CD8-positive, alpha-beta memory T cell (primary cell): ENCODE measurements around the gene ATG10. TPM values are rescaled to one million over a fixed set of nuclear protein-coding genes. Genes with fewer than 3 reads are reported as not detected.
A peak's percentile ranks its signal among the peaks of the same experiment; 100 is the strongest.
"Not testable (repeated sequence)": the region's sequence is repeated elsewhere in the genome, so short reads cannot be mapped to it uniquely, and the experiment has no call there.

Source experiments
- CTCF ChIA-PET: fragments of 350-600 bp; sonication (Branson Sonifier 250); formaldehyde crosslinking; loops from one replicate; lab custom pipeline; 2021; ENCODE audit warnings: antibody characterized with exemption; lab: Charles Lee
- POLR2A ChIA-PET: fragments of 350-600 bp; sonication (Branson Sonifier 250); formaldehyde crosslinking; loops from one replicate; lab custom pipeline; 2021; ENCODE audit warnings: antibody characterized with exemption; lab: Charles Lee
- DNase-seq, 5 donors: peaks; one replicate each; pipeline versions ENCODE4 v3.0.0 to v3.0.0-alpha.2; 2020 to 2022; ENCODE audit warnings: mixed read lengths in 1 of 5
- H3K27ac ChIP-seq: one replicate; pipeline ENCODE4 v1.7.0; 2013; ENCODE audit warnings: low read depth, mild to moderate bottlenecking, low read length, moderate library complexity
- H3K27me3 ChIP-seq: 2 replicates; pipeline ENCODE4 v1.7.0; 2013; ENCODE audit warnings: low read length, mild to moderate bottlenecking; ENCODE audit not compliant: insufficient read depth, poor library complexity, severe bottlenecking
- H3K36me3 ChIP-seq: 2 replicates; pipeline ENCODE4 v1.7.0; 2013; ENCODE audit warnings: mild to moderate bottlenecking, low read length, moderate library complexity; ENCODE audit not compliant: insufficient read depth
- H3K4me1 ChIP-seq: 2 replicates; pipeline ENCODE4 v1.7.0; 2013; ENCODE audit warnings: mild to moderate bottlenecking, low read length, moderate library complexity; ENCODE audit not compliant: insufficient read depth
- H3K4me3 ChIP-seq: 2 replicates; pipeline ENCODE4 v1.7.0; 2013; ENCODE audit warnings: mild to moderate bottlenecking, low read length
- H3K9me3 ChIP-seq: 2 replicates; pipeline ENCODE4 v1.7.0; 2013; ENCODE audit warnings: mild to moderate bottlenecking, low read length
- H3K27ac Mint-ChIP-seq, 8 donors: one replicate each; pipeline ENCODE4 v1.8.0; 2020 to 2021; ENCODE audit warnings: mixed read lengths in 8 of 8, mild to moderate bottlenecking in 6 of 8, inconsistent platforms in 3 of 8, moderate library complexity in 3 of 8
- H3K27me3 Mint-ChIP-seq, 2 donors: one replicate each; pipeline ENCODE4 v1.8.0; 2020 to 2021; ENCODE audit warnings: mixed read lengths in 2 of 2, mild to moderate bottlenecking in 1 of 2, moderate library complexity in 1 of 2
- H3K36me3 Mint-ChIP-seq, 3 donors: one replicate each; pipeline ENCODE4 v1.8.0; 2020 to 2021; ENCODE audit warnings: mixed read lengths in 3 of 3, inconsistent platforms in 1 of 3, mild to moderate bottlenecking in 1 of 3
- H3K4me1 Mint-ChIP-seq, 3 donors: one replicate each; pipeline ENCODE4 v1.8.0; 2020 to 2021; ENCODE audit warnings: mixed read lengths in 3 of 3, inconsistent platforms in 1 of 3, mild to moderate bottlenecking in 1 of 3
- H3K4me3 Mint-ChIP-seq, 7 donors: one replicate each; pipeline ENCODE4 v1.8.0; 2020 to 2021; ENCODE audit warnings: mixed read lengths in 7 of 7, mild to moderate bottlenecking in 6 of 7, moderate library complexity in 4 of 7, inconsistent platforms in 2 of 7
- H3K9me3 Mint-ChIP-seq, 5 donors: one replicate each; pipeline ENCODE4 v1.8.0; 2020 to 2022; ENCODE audit warnings: mixed read lengths in 5 of 5, mild to moderate bottlenecking in 3 of 5, moderate library complexity in 2 of 5, inconsistent platforms in 1 of 5
- polyA plus RNA-seq: library from polyadenylated mRNA; unstranded; fragments of 300-500 nt; fragmentation: Illumina TruSeq; gene quantifications from one replicate; pipeline ENCODE4 v1.2.3, GENCODE V29; 2021
- total RNA-seq, 2 experiments: library from RNA; stranded (reverse); gene quantifications; one replicate each; pipeline ENCODE4 v1.2.3, GENCODE V29; 2021

The ATG10 gene
- total and polyA plus RNA-seq, 3 experiments from 2014 or later: 8.3 to 10.3 (median 8.8) TPM

DNA sequence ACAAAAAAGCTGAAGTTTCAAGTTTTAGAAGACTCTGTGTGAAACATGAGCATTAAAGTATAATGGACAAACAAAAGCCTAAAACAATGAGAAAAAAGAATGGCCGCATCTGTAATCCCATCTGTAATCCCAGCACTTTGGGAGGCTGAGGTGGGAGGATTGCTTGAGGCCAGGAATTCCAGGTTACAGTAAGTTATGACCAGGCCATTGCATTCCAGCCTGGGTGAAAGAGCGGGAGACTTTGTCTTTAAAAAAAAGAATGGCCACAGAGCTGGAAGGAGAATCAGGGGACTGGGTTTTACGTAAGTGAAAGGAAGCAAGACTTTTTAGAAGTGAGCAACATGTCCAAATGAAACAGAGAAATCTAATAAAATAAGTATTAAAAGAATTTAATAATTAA is 2.6 kb upstream of the ATG10 start:
- Mint-ChIP-seq H3K36me3 (peaks cover 0 to 4% (median 0%) of the 10 kb centered on the region in 3 donors), H3K9me3 (no peaks in the 10 kb centered on the region), H3K4me3 (no peak overlapping the region), H3K27me3 (no peaks in the 10 kb centered on the region), H3K4me1 (peaks cover 15 to 25% (median 20%) of the 10 kb centered on the region in 3 donors), H3K27ac (peak overlapping the region in 1 of 8 donors; percentile 12)
- POLR2A ChIA-PET: no interaction called here
- no peaks in the 10 kb centered on the region for H3K9me3 ChIP-seq
- DNase-seq: no peak
- no peak overlapping the region for H3K27ac ChIP-seq
- H3K4me3 ChIP-seq: no peak overlapping the region
- peaks cover 23% of the 10 kb centered on the region for H3K4me1 ChIP-seq
- H3K36me3 ChIP-seq: no peaks in the 10 kb centered on the region
- CTCF ChIA-PET: no interaction called here
- H3K27me3 ChIP-seq: no peaks in the 10 kb centered on the region

DNA sequence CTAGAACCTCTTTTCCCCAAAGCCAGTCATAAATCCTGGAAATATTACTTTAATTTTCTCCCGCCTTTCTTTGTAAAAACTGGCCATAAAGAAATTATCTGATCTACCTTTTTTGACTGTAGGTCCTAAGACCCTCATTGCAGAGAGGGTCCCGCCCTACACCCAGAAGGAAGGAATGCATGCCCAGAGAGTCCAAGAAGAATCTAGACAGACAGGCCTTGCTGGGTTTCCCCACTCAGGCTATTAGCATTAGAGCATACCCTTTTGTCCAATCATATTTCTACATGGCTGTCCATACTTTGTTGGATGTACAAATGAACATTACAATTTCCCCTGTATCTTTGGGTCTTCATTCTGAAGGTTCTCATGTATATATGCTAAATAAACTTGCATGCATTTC is 1.9 kb upstream of the ATG10 start:
- H3K4me3 ChIP-seq: no peak overlapping the region
- DNase-seq: no peak
- Mint-ChIP-seq H3K4me3 (peak overlapping the region in 4 of 7 donors; percentile 22 to 73 (median 37)), H3K27me3 (no peaks in the 10 kb centered on the region), H3K9me3 (no peaks in the 10 kb centered on the region), H3K4me1 (peaks cover 19 to 26% (median 20%) of the 10 kb centered on the region in 3 donors), H3K36me3 (peaks cover 0 to 4% (median 0%) of the 10 kb centered on the region in 3 donors), H3K27ac (peak overlapping the region in 6 of 8 donors; percentile 6 to 95 (median 50))
- H3K9me3 ChIP-seq: no peaks in the 10 kb centered on the region
- H3K36me3 ChIP-seq: no peaks in the 10 kb centered on the region
- no peaks in the 10 kb centered on the region for H3K27me3 ChIP-seq
- POLR2A ChIA-PET: no interaction called here
- H3K27ac ChIP-seq: no peak overlapping the region
- CTCF ChIA-PET: no interaction called here
- peaks cover 23% of the 10 kb centered on the region for H3K4me1 ChIP-seq

DNA sequence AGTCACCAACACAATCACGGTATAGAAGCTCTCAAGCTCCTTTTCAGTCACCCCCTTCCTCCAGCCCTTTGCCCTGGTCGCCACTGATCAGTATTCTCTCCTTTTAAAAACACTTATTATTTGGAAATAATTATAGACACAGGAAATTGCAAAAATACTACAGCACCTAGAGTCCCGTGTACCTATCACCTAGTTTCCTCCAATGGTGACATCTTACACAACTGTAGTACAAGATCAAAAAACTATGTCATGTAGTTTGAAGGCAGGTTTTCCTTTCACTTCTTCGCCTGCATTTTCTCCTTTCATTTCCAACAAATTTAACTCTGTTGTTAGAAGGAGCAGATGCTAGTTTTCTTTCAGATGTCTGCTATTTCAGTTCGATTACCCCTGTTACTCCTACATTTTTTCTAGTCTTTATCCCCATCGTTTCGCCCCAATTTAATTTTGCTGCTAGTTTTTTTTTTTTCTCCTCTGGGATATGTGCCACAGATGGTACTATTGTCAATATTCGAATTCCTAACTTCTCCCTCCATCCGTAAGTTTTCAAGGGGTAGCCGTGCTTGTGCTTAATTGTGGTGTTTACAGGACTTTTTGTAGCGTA is 612 bp upstream of the ATG10 start:
- H3K4me1 Mint-ChIP-seq: peaks cover 19 to 26% (median 20%) of the 10 kb centered on the region in 3 donors

DNA sequence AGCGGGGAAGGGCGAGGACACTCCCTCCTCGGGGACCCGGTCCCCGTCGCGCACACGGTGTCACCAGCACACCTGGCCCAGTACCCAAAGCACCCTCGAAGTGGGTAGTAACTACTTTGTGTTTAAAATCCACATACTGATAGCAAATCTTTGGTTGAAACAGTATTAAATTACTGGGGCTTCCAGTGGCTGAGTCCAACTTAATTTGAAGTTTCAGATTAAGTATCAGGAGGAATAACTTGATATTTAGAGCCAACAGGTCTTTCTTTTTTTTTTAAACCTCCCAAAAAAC is 615 bp downstream of the ATG10 start:
- no peaks in the 10 kb centered on the region for H3K9me3 Mint-ChIP-seq
- H3K4me1 Mint-ChIP-seq: peaks cover 20 to 26% (median 21%) of the 10 kb centered on the region in 3 donors
- peak overlapping the region; percentile 72 to 91 (median 86) for H3K27ac Mint-ChIP-seq
- Histone ChIP-seq H3K4me3 (peak overlapping the region; percentile 79), H3K27me3 (no peaks in the 10 kb centered on the region), H3K36me3 (no peaks in the 10 kb centered on the region), H3K27ac (peak overlapping the region; percentile 93), H3K4me1 (peaks cover 23% of the 10 kb centered on the region), H3K9me3 (no peaks in the 10 kb centered on the region)
- POLR2A ChIA-PET: interaction anchor here (2.3 kb wide), 2 partner anchors 121 to 222 kb away, joined by 12 to 14 read pairs; partner anchors contain the start of gene SSBP2
- no peak for DNase-seq
- no peaks in the 10 kb centered on the region for H3K27me3 Mint-ChIP-seq
- peak overlapping the region; percentile 73 to 98 (median 82) for H3K4me3 Mint-ChIP-seq
- CTCF ChIA-PET: no interaction called here
- H3K36me3 Mint-ChIP-seq: peaks cover 0 to 11% (median 4%) of the 10 kb centered on the region in 3 donors

More for the DNA sequence above, 612 bp upstream of the ATG10 start:
- H3K27ac ChIP-seq: peak overlapping the region; percentile 93
- peak overlapping the region; percentile 79 for H3K4me3 ChIP-seq
- no peaks in the 10 kb centered on the region for H3K27me3 ChIP-seq
- no peaks in the 10 kb centered on the region for H3K9me3 Mint-ChIP-seq
- peak in 2 of 5 donors; percentile 62 to 68 for DNase-seq
- peaks cover 0 to 4% (median 0%) of the 10 kb centered on the region in 3 donors for H3K36me3 Mint-ChIP-seq
- POLR2A ChIA-PET: interaction anchor here (0.6 to 2.3 kb wide), 6 partner anchors 114 to 670 kb away, joined by 3 to 14 read pairs (median 4); partner anchors contain the start of genes SSBP2 and ZCCHC9
- H3K27ac Mint-ChIP-seq: peak overlapping the region; percentile 95 to 100 (median 100)
- no peaks in the 10 kb centered on the region for H3K36me3 ChIP-seq
- H3K4me3 Mint-ChIP-seq: peak overlapping the region; percentile 94 to 99 (median 97)
- H3K9me3 ChIP-seq: no peaks in the 10 kb centered on the region
- H3K27me3 Mint-ChIP-seq: no peaks in the 10 kb centered on the region
- peaks cover 23% of the 10 kb centered on the region for H3K4me1 ChIP-seq
- CTCF ChIA-PET: no interaction called here

DNA sequence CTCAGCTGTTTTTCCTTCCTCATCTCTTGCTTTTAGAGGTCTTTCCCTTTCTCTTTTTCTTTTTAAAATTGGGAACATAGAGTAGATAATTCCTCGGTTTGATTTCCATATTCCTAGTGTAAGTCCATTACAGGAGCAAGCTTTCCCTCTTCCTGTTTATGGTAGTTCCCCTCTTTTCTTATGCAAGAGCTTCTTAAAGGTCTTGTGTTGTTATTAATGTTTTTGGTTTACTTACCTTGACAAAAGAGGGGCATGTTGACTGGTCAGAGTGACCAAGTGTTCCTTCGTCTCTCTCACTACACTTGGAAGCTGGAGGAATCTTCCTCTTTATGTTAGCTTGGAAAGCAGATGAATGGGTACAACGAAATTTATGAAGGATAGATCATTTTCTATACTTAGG is 8.3 kb downstream of the ATG10 start:
- Mint-ChIP-seq H3K27ac (peak overlapping the region in 1 of 8 donors; percentile 10), H3K36me3 (peaks cover 7 to 36% (median 9%) of the 10 kb centered on the region in 3 donors), H3K9me3 (no peaks in the 10 kb centered on the region), H3K4me1 (peaks cover 0 to 6% (median 0%) of the 10 kb centered on the region in 3 donors), H3K4me3 (no peak overlapping the region), H3K27me3 (no peaks in the 10 kb centered on the region)
- Histone ChIP-seq H3K4me1 (no peaks in the 10 kb centered on the region), H3K27me3 (no peaks in the 10 kb centered on the region), H3K9me3 (no peaks in the 10 kb centered on the region), H3K27ac (no peak overlapping the region), H3K4me3 (no peak overlapping the region), H3K36me3 (no peaks in the 10 kb centered on the region)
- POLR2A ChIA-PET: no interaction called here
- CTCF ChIA-PET: no interaction called here
- no peak for DNase-seq

DNA sequence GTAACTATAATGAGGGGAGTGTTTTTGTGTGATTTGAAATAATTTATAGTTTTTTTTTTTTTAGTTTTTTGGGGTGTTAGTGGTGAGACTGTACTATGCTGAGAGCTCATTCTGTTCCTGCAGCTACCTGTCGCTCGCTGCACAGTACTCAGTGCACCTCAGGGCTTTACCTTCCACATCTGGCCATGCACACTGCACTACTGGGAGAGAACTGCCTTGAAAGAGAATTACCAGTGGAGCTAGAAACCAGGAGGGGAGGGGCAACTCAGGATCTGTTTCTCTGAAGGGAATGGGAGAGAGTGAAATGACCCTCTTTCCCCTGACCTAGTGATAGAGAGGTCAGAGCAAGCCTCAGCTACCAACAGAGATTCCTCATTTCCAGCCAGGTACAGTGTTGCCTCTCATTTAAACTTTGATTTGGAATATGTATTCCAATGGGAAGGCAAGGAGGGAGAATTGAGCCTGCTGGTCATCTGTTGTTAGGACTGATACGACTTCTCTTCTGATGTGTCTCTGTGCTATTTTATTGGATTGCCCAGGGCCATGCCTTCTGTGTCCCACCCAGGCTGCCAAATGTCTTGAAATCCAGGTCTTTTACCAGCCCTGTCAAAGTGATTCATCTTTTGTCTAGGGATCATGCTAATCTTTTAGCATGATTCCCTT is 8.9 kb downstream of the ATG10 start:
- Histone ChIP-seq H3K27me3 (no peaks in the 10 kb centered on the region), H3K4me3 (no peak overlapping the region), H3K9me3 (no peaks in the 10 kb centered on the region), H3K27ac (no peak overlapping the region), H3K36me3 (no peaks in the 10 kb centered on the region), H3K4me1 (no peaks in the 10 kb centered on the region)
- H3K4me1 Mint-ChIP-seq: peaks cover 0 to 6% (median 0%) of the 10 kb centered on the region in 3 donors
- H3K9me3 Mint-ChIP-seq: no peaks in the 10 kb centered on the region
- peak overlapping the region in 1 of 8 donors; percentile 61 for H3K27ac Mint-ChIP-seq
- no peaks in the 10 kb centered on the region for H3K27me3 Mint-ChIP-seq
- H3K36me3 Mint-ChIP-seq: peaks cover 12 to 39% (median 13%) of the 10 kb centered on the region in 3 donors
- no peak overlapping the region for H3K4me3 Mint-ChIP-seq
- DNase-seq: no peak
- POLR2A ChIA-PET: no interaction called here
- CTCF ChIA-PET: no interaction called here

DNA sequence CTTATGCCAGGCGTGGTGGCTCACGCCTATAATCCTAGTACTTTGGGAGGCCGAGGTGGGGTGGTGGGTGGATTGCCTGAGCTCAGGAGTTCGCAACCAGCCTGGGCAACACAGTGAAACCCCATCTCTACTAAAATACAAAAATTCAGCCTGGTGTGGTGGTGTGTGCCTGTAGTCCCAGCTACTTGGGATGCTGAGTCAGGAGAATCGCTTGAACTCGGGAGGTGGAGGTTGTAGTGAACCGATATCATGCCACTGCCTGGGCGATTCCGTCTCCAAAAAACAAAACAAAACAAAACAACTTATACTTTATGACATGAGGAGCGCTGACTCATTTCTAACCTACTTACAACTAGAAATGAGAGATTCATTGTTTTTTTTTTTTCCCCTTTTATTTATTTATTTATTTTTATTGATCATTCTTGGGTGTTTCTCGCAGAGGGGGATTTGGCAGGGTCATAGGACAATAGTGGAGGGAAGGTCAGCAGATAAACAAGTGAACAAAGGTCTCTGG is 10.4 kb downstream of the ATG10 start:
- H3K9me3 ChIP-seq, CTCF ChIA-PET, H3K4me3 ChIP-seq, H3K27ac Mint-ChIP-seq, DNase-seq, H3K4me1 ChIP-seq, H3K36me3 ChIP-seq, POLR2A ChIA-PET, H3K4me3 Mint-ChIP-seq, H3K27me3 ChIP-seq, H3K9me3 Mint-ChIP-seq, H3K27ac ChIP-seq, H3K4me1 Mint-ChIP-seq, H3K27me3 Mint-ChIP-seq: not testable (repeated sequence)
- H3K36me3 Mint-ChIP-seq: peaks cover 16 to 42% (median 20%) of the 10 kb centered on the region in 3 donors

DNA sequence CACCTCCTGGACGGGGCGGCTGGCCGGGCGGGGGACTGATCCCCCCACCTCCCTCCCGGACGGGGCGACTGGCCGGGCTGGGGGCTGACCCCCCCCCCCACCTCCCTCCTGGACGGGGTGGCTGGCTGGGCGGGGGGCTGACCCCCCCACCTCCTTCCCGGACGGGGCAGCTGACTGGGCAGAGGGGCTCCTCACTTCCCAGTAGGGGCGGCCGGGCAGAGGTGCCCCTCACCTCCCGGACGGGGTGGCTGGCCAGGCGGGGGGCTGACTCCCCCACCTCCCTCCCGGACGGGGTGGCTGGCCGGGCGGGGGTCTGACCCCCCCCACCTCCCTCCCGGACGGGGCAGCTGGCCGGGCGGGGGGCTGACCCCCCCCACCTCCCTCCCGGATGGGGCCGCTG is 11.3 kb downstream of the ATG10 start:
- POLR2A ChIA-PET, H3K27ac Mint-ChIP-seq, H3K36me3 ChIP-seq, H3K27ac ChIP-seq, H3K4me3 ChIP-seq, H3K27me3 ChIP-seq, H3K27me3 Mint-ChIP-seq, CTCF ChIA-PET, H3K9me3 ChIP-seq, H3K4me1 Mint-ChIP-seq, H3K4me3 Mint-ChIP-seq, H3K4me1 ChIP-seq, DNase-seq, H3K9me3 Mint-ChIP-seq: not testable (repeated sequence)
- peaks cover 14 to 38% (median 20%) of the 10 kb centered on the region in 3 donors for H3K36me3 Mint-ChIP-seq
